Caco-2 (cell line): Measurements from ENCODE around the gene DCK. TPM values are rescaled to one million over a fixed set of nuclear protein-coding genes. Genes with fewer than 3 reads are reported as not detected.

ENCODE experiments used
- BruUV-seq: library from RNA; stranded (reverse); fragments of 400-500 nt; replicated peaks from 2 replicates; lab custom pipeline; 2021; lab: Mats Ljungman, UMichigan
- CTCF ChIA-PET: fragments of 300-600 bp; sonication (Branson Sonifier 250); formaldehyde crosslinking; loops from one replicate; lab custom pipeline; 2022; ENCODE audit warnings: antibody characterized with exemption; lab: Charles Lee
- POLR2A ChIA-PET: fragments of 300-600 bp; sonication (Branson Sonifier 250); formaldehyde crosslinking; loops from one replicate; lab custom pipeline; 2022; ENCODE audit warnings: antibody characterized with exemption; lab: Charles Lee
- DNase-seq, 2 experiments: peaks; one replicate each; pipeline versions ENCODE4 v3.0.0 to v3.0.0-alpha.2; 2020 to 2022
- H3K27me3 ChIP-seq: replicated peaks from 2 replicates; pipeline ENCODE4 v1.6.0; 2011; ENCODE audit warnings: low read length; ENCODE audit not compliant: control insufficient read depth, insufficient read depth
- H3K36me3 ChIP-seq: 2 replicates; pipeline ENCODE4 v1.5.1; 2011; ENCODE audit warnings: low read length; ENCODE audit not compliant: control insufficient read depth, insufficient read depth
- H3K4me1 ChIP-seq: fragments of 250-450 bp; sonication (Bioruptor Pico); 2 replicates; pipeline ENCODE4 v1.5.1; 2020; ENCODE audit warnings: mild to moderate bottlenecking
- H3K4me3 ChIP-seq: 2 replicates; pipeline ENCODE4 v1.5.1; 2011; ENCODE audit warnings: low read depth, mild to moderate bottlenecking, control low read depth, low read length
- H3K9me3 ChIP-seq: fragments of 250-450 bp; sonication (Bioruptor Pico); 2 replicates; pipeline ENCODE4 v1.5.1; 2020; ENCODE audit warnings: mild to moderate bottlenecking, moderate library complexity
- H3K27ac Mint-ChIP-seq: one replicate; pipeline ENCODE4 v1.8.0; 2022; ENCODE audit warnings: mixed read lengths; ENCODE audit not compliant: unreplicated experiment
- H3K27me3 Mint-ChIP-seq: one replicate; pipeline ENCODE4 v1.8.0; 2022; ENCODE audit warnings: mixed read lengths; ENCODE audit not compliant: insufficient read depth, unreplicated experiment
- H3K36me3 Mint-ChIP-seq: one replicate; pipeline ENCODE4 v1.8.0; 2022; ENCODE audit warnings: mild to moderate bottlenecking, mixed read lengths; ENCODE audit not compliant: insufficient read depth, unreplicated experiment
- H3K4me1 Mint-ChIP-seq: one replicate; pipeline ENCODE4 v1.8.0; 2022; ENCODE audit warnings: low read depth, mixed read lengths; ENCODE audit not compliant: unreplicated experiment
- H3K4me3 Mint-ChIP-seq: one replicate; pipeline ENCODE4 v1.8.0; 2022; ENCODE audit warnings: mild to moderate bottlenecking, moderate library complexity, mixed read lengths; ENCODE audit not compliant: unreplicated experiment
- H3K9me3 Mint-ChIP-seq: one replicate; pipeline ENCODE4 v1.8.0; 2022; ENCODE audit warnings: mixed read lengths; ENCODE audit not compliant: unreplicated experiment
- intact Hi-C: fragments of 100-400 bp; cut with micrococcal nuclease; formaldehyde crosslinking; loops from one replicate; pipeline ENCODE4 v1.10.0; 2022; ENCODE audit not compliant: unreplicated experiment
- total RNA-seq: library from RNA; stranded (reverse); gene quantifications from 2 replicates; pipeline ENCODE4 v1.2.3, GENCODE V29; 2022
- TF ChIP-seq, protein P1 (sequence below), 2 experiments: fragments of 200-600 bp in 1 of 2; IDR thresholded peaks; 1 replicate in 1 of 2; 2 replicates in 1 of 2; pipeline versions ENCODE4 v1.5.1 to v1.8.0; 2011 to 2022; ENCODE audit warnings: antibody characterized with exemption in 1 of 2, control low read depth in 1 of 2, inconsistent platforms in 1 of 2, low read depth in 1 of 2, low read length in 1 of 2, mild to moderate bottlenecking in 1 of 2, moderate library complexity in 1 of 2; ENCODE audit not compliant: insufficient read depth in 1 of 2, severe bottlenecking in 1 of 2, unreplicated experiment in 1 of 2

The DCK gene
- total RNA-seq, 1 experiment from 2014 or later: 19.6 TPM

DNA sequence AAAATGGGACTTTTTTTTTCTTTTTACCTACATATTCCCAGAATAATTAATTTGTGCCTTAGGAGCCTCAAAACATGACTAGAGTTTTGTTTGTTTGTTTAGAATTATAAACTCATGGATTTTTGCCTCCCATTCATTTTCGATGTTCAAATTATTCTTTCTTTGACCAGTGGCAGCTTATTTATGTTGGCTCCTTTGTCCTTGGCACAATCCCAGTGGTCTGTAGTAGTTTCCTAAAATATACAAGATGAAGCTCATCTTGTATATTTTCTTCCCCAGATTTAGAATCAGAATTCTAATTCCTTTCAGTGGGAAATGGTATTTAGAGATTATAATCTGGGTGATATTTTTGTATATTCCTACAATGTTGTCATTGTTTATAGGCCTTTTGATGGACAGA lies 27.2 kb downstream of the DCK start:
- Histone ChIP-seq H3K4me3 (no peak overlapping the region), H3K9me3 (no peaks in the 10 kb centered on the region), H3K36me3 (no peaks in the 10 kb centered on the region), H3K4me1 (no peaks in the 10 kb centered on the region), H3K27me3 (no peaks in the 10 kb centered on the region)
- no peaks in the 10 kb centered on the region for H3K9me3 Mint-ChIP-seq
- no TSS peak for BruUV-seq
- no peak overlapping the region for H3K4me3 Mint-ChIP-seq
- intact Hi-C loops: no loop called here
- DNase-seq: no peak
- H3K27me3 Mint-ChIP-seq: no peaks in the 10 kb centered on the region
- TF ChIP-seq, protein P1, sequence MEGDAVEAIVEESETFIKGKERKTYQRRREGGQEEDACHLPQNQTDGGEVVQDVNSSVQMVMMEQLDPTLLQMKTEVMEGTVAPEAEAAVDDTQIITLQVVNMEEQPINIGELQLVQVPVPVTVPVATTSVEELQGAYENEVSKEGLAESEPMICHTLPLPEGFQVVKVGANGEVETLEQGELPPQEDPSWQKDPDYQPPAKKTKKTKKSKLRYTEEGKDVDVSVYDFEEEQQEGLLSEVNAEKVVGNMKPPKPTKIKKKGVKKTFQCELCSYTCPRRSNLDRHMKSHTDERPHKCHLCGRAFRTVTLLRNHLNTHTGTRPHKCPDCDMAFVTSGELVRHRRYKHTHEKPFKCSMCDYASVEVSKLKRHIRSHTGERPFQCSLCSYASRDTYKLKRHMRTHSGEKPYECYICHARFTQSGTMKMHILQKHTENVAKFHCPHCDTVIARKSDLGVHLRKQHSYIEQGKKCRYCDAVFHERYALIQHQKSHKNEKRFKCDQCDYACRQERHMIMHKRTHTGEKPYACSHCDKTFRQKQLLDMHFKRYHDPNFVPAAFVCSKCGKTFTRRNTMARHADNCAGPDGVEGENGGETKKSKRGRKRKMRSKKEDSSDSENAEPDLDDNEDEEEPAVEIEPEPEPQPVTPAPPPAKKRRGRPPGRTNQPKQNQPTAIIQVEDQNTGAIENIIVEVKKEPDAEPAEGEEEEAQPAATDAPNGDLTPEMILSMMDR (IDR thresholded peaks at IDR 0.05; ENCODE audit: insufficient read depth in 1 of 2, low read depth in 1 of 2, low read length in 1 of 2, severe bottlenecking in 1 of 2, unreplicated experiment in 1 of 2): no peak
- POLR2A ChIA-PET: no interaction called here
- no peaks in the 10 kb centered on the region for H3K4me1 Mint-ChIP-seq
- H3K27ac Mint-ChIP-seq: no peak overlapping the region
- CTCF ChIA-PET: no interaction called here
- peaks cover 6% of the 10 kb centered on the region for H3K36me3 Mint-ChIP-seq

DNA sequence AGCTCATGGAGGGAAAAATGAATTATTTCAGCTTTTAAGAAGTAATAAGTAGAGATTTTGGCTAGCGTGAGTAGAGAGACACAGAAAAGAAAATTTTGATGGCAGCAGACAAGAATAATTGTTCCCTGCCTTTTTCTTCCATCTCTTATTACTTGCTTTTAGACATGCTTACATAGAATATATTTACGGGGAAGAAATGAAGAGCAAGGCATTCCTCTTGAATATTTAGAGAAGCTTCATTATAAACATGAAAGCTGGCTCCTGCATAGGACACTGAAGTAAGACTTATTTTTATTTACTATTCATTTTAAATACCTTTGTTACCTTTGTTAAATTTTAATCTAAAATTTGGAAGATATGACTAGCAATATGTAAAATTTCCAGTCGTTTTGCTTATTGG lies 32.2 kb downstream of the DCK start:
- Mint-ChIP-seq H3K4me3 (no peak overlapping the region), H3K36me3 (peaks cover 13% of the 10 kb centered on the region), H3K9me3 (no peaks in the 10 kb centered on the region), H3K27me3 (no peaks in the 10 kb centered on the region), H3K27ac (no peak overlapping the region), H3K4me1 (no peaks in the 10 kb centered on the region)
- Histone ChIP-seq H3K36me3 (no peaks in the 10 kb centered on the region), H3K4me1 (no peaks in the 10 kb centered on the region), H3K27me3 (no peaks in the 10 kb centered on the region), H3K9me3 (no peaks in the 10 kb centered on the region), H3K4me3 (no peak overlapping the region)
- DNase-seq: no peak
- intact Hi-C loops: no loop called here
- CTCF ChIA-PET: no interaction called here
- no TSS peak for BruUV-seq
- POLR2A ChIA-PET: no interaction called here
- TF ChIP-seq, protein P1 (IDR thresholded peaks at IDR 0.05; ENCODE audit: insufficient read depth in 1 of 2, low read depth in 1 of 2, low read length in 1 of 2, severe bottlenecking in 1 of 2, unreplicated experiment in 1 of 2): no peak

DNA sequence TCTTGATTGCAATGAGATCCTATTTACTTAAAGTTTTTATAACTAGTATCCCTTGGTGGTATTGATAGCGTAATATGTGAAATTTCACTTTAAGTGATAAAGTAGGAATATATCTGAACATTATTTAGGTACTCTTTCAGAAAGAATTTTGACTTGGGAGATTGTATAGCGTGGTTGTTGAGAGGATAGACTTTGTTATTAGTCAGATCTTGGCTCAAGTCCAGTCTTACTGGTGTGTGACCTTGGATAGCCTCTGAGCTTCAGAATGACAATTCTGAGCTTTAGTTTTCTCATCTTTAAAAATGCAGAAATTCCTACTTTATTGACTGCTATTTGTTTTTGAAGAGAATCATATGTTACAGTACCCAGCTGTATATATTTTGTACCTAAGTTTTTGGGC lies 32.6 kb downstream of the DCK start:
- Histone ChIP-seq H3K27me3 (no peaks in the 10 kb centered on the region), H3K9me3 (no peaks in the 10 kb centered on the region), H3K4me3 (no peak overlapping the region), H3K36me3 (no peaks in the 10 kb centered on the region), H3K4me1 (no peaks in the 10 kb centered on the region)
- no peak for DNase-seq
- Mint-ChIP-seq H3K36me3 (peaks cover 17% of the 10 kb centered on the region), H3K27ac (no peak overlapping the region), H3K9me3 (no peaks in the 10 kb centered on the region), H3K4me1 (no peaks in the 10 kb centered on the region), H3K27me3 (no peaks in the 10 kb centered on the region), H3K4me3 (no peak overlapping the region)
- TF ChIP-seq, protein P1 (IDR thresholded peaks at IDR 0.05; ENCODE audit: insufficient read depth in 1 of 2, low read depth in 1 of 2, low read length in 1 of 2, severe bottlenecking in 1 of 2, unreplicated experiment in 1 of 2): no peak
- intact Hi-C loops: no loop called here
- ChIA-PET POLR2A (no interaction called here), CTCF (no interaction called here)
- BruUV-seq: no TSS peak
